Lung (tissue), 12 donors: ENCODE data around the gene ADAMTS2. TPM values are rescaled to one million over a fixed set of nuclear protein-coding genes. Genes with fewer than 3 reads are reported as not detected.
A peak's percentile ranks its signal among the peaks of the same experiment; 100 is the strongest.

Source experiments
- ATAC-seq: fragments of 200-7000 bp; cut with Tn5 transposase; one replicate; pipeline ENCODE4 v1.9.1; 2020; ENCODE audit warnings: moderate number of reproducible peaks; ENCODE audit not compliant: insufficient read depth, low FRiP score
- DNase-seq, 3 donors: peaks; one replicate each; pipeline ENCODE4 v3.0.0-alpha.2; 2013 to 2017
- H3K27ac ChIP-seq, 2 donors: one replicate each; pipeline ENCODE4 v1.5.1; 2013; ENCODE audit warnings: mild to moderate bottlenecking in 2 of 2, moderate library complexity in 2 of 2, control low read depth in 1 of 2, inconsistent platforms in 1 of 2, low read depth in 1 of 2, low read length in 1 of 2
- H3K27me3 ChIP-seq, 3 donors: one replicate each; pipeline ENCODE4 v1.5.1; 2013; ENCODE audit warnings: low read length in 2 of 3; ENCODE audit not compliant: control insufficient read depth in 3 of 3, insufficient read depth in 3 of 3
- H3K36me3 ChIP-seq, 4 donors: one replicate each; pipeline ENCODE4 v1.5.1; 2013; ENCODE audit warnings: low read length in 4 of 4, mild to moderate bottlenecking in 1 of 4, moderate library complexity in 1 of 4; ENCODE audit not compliant: control insufficient read depth in 4 of 4, insufficient read depth in 4 of 4
- H3K4me1 ChIP-seq, 5 donors: one replicate each; pipeline ENCODE4 v1.5.1; 2013; ENCODE audit warnings: low read length in 5 of 5, mild to moderate bottlenecking in 2 of 5, moderate library complexity in 1 of 5; ENCODE audit not compliant: control insufficient read depth in 5 of 5, insufficient read depth in 5 of 5
- H3K4me3 ChIP-seq: one replicate; pipeline ENCODE4 v1.5.1; 2013; ENCODE audit warnings: mild to moderate bottlenecking, control low read depth, moderate library complexity
- H3K9ac ChIP-seq, 2 donors: one replicate each; pipeline ENCODE4 v1.5.1; 2013; ENCODE audit warnings: low read length in 2 of 2, control low read depth in 1 of 2; ENCODE audit not compliant: insufficient read depth in 1 of 2
- H3K9me3 ChIP-seq, 4 donors: one replicate each; pipeline ENCODE4 v1.5.1; 2013; ENCODE audit warnings: low read length in 3 of 4, mild to moderate bottlenecking in 1 of 4, moderate library complexity in 1 of 4; ENCODE audit not compliant: control insufficient read depth in 4 of 4, insufficient read depth in 3 of 4
- WGBS, 2 donors: extraction: QIAGEN DNeasy Blood & Tissue Kit; methylation state at CpG; one replicate each; pipeline ENCODE4 v1.1.7; 2013; 5-methylcytosine and 5-hydroxymethylcytosine counted together
- polyA plus RNA-seq, 2 donors: library from polyadenylated mRNA; stranded (reverse); fragments of 200-250 nt; gene quantifications; one replicate each; pipeline ENCODE4 v1.2.1, GENCODE V29; 2013
- total RNA-seq, 2 donors: library from RNA; depleted of rRNA in 1 of 2; stranded (reverse); fragments of >200 nt in 1 of 2; gene quantifications; one replicate each; pipeline ENCODE4 v1.2.1, GENCODE V29; 2014 to 2021
- TF ChIP-seq, protein P1 (sequence below): IDR thresholded peaks from 2 replicates; pipeline ENCODE4 v1.5.1; 2012; ENCODE audit warnings: mild to moderate bottlenecking; ENCODE audit errors: control extremely low read depth, extremely low read depth
- donor health status: control.
- donor health status: control.
- donor health status: Bipolar disorder and iron deficiency.
- donor health status: healthy.
- donor health status: DM: yes; HTN: yes; CAD: no.

The ADAMTS2 gene
- total and polyA plus RNA-seq, 4 donors, result 9.3 to 45.5 (median 28.7) TPM

DNA sequence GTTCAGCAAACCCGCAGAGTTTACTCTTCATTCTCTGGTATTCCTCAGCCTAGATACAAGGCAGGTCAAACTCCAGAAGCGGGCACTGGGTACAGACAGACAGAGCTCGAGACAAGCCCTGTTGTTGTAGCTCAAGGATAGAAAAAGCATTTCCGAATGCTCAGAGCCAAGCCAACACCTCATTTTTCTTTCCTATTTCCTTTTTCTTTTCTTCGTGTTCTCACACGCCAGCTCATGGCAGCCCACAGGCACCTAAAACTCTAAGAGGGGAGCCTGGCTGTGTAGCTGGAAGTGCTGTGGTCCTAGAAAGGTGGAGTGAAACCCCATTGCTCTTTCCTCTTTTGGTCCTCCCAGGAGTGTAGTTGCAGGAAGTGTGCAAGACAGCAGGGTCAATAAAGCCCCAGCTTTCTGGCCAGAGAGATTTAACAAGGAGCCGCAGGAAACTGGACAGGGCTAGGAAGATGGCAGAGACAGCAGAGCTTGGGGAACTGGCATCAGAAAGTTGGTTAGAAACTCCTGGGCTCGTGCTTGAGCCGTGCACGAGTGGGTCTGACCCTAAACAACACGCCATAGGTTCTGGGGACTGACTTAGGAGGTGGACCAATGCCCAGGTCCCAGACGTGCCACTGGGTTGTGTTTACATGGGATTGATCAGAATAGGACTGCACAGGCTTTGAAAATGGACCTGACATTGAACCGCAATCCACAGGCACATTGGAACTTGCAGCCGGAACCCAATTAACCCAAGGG lies 41.6 kb downstream of the ADAMTS2 start:
- peak overlapping the region in 1 of 2 donors; percentile 80 for H3K27ac ChIP-seq
- peak; percentile 17 to 58 (median 57) for DNase-seq
- 80 to 84% methylated on average over 14 of the region's 14 CpGs for WGBS, 2 donors

DNA sequence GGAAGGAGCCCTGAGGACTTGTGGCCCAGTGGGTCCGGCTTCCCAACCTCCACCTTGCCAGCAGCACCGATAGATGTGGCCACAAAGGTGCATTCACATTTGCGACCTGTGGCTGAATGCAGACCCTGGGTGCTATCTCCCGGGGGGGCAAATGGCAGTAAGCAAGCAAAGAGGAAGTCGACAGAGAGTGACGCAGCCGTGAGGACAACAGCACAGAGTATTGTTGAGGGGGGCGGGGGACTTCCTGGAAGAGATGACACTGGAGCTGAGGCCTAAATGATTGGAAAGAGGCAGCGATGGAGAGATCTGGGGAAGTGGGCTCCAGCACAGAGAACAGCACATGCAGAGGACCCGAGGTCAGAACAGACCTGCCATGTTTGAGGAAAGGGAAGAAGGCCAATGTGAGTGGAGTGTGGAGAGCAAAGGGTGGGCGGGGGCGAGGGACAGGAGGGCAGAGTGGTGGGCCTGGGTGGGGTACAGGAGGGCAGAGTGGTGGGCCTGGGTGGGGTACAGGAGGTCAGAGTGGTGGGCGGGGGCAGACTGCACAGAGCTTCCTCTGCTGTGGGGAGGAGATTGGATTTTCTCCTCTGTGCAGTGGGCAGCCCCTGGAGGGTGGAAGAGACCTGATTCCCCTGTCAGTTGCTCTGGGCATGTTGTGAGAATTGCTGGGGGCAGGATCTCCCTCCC lies 42.6 kb downstream of the ADAMTS2 start:
- ATAC-seq, result no peak
- peaks cover 0 to 35% (median 8%) of the 10 kb centered on the region in 5 donors for H3K4me1 ChIP-seq
- peak overlapping the region in 1 of 2 donors; percentile 80 for H3K27ac ChIP-seq
- no peaks in the 10 kb centered on the region for H3K36me3 ChIP-seq
- H3K9me3 ChIP-seq, result peaks cover 0 to 13% (median 4%) of the 10 kb centered on the region in 4 donors
- H3K4me3 ChIP-seq, result no peak overlapping the region
- peak in 1 of 3 donors; percentile 15 for DNase-seq
- H3K27me3 ChIP-seq, result no peaks in the 10 kb centered on the region
- 61 to 64% methylated on average over 12 to 13 of the region's 13 CpGs for WGBS, 2 donors
- H3K9ac ChIP-seq, result no peak overlapping the region
- TF ChIP-seq, protein P1, sequence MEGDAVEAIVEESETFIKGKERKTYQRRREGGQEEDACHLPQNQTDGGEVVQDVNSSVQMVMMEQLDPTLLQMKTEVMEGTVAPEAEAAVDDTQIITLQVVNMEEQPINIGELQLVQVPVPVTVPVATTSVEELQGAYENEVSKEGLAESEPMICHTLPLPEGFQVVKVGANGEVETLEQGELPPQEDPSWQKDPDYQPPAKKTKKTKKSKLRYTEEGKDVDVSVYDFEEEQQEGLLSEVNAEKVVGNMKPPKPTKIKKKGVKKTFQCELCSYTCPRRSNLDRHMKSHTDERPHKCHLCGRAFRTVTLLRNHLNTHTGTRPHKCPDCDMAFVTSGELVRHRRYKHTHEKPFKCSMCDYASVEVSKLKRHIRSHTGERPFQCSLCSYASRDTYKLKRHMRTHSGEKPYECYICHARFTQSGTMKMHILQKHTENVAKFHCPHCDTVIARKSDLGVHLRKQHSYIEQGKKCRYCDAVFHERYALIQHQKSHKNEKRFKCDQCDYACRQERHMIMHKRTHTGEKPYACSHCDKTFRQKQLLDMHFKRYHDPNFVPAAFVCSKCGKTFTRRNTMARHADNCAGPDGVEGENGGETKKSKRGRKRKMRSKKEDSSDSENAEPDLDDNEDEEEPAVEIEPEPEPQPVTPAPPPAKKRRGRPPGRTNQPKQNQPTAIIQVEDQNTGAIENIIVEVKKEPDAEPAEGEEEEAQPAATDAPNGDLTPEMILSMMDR, result no peak

More for the DNA sequence above, 41.6 kb downstream of the ADAMTS2 start:
- Histone ChIP-seq H3K9ac (no peak overlapping the region), H3K4me1 (peaks cover 0 to 35% (median 8%) of the 10 kb centered on the region in 5 donors), H3K4me3 (no peak overlapping the region), H3K36me3 (no peaks in the 10 kb centered on the region), H3K27me3 (no peaks in the 10 kb centered on the region), H3K9me3 (peaks cover 0 to 8% (median 2%) of the 10 kb centered on the region in 4 donors)
- TF ChIP-seq, protein P1, result no peak
- no peak for ATAC-seq

DNA sequence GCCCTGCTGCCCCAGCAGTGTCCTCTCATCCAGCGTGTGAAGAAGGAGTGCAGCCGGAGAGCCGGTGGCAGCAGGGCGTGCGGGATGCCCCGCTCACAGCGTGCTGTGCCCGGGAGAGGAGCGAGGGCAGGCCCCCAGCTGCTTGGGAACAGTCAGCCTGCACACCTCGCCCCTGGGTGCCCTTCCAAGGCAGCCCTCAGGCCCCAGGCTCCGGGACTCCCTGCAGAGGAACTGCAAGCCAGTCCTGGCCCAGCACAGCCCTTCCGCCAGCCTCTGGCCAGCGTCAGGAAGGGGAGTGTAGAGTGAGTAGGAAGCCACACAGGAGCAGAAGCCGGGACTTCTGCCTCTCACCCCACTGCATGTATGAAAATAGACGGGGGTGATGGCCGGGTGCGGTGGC lies 43.5 kb downstream of the ADAMTS2 start:
- no peaks in the 10 kb centered on the region for H3K36me3 ChIP-seq
- peak overlapping the region in 1 of 2 donors; percentile 29 for H3K27ac ChIP-seq
- peaks cover 0 to 13% (median 4%) of the 10 kb centered on the region in 4 donors for H3K9me3 ChIP-seq
- no peaks in the 10 kb centered on the region for H3K27me3 ChIP-seq
- ATAC-seq (no peak), DNase-seq (peak in 1 of 3 donors; percentile 18)
- no peak overlapping the region for H3K4me3 ChIP-seq
- H3K4me1 ChIP-seq, result peaks cover 0 to 41% (median 8%) of the 10 kb centered on the region in 5 donors
- 64 to 65% methylated on average over 17 of the region's 17 CpGs for WGBS, 2 donors
- TF ChIP-seq, protein P1, result no peak
- no peak overlapping the region for H3K9ac ChIP-seq
